ENCODE results near the gene RTEL1.

The RTEL1 gene

GRCh38 chr20:63627129-63627750 is 30.9 kb upstream of the RTEL1 start (continued):
- TF ChIP-seq, protein P1, sequence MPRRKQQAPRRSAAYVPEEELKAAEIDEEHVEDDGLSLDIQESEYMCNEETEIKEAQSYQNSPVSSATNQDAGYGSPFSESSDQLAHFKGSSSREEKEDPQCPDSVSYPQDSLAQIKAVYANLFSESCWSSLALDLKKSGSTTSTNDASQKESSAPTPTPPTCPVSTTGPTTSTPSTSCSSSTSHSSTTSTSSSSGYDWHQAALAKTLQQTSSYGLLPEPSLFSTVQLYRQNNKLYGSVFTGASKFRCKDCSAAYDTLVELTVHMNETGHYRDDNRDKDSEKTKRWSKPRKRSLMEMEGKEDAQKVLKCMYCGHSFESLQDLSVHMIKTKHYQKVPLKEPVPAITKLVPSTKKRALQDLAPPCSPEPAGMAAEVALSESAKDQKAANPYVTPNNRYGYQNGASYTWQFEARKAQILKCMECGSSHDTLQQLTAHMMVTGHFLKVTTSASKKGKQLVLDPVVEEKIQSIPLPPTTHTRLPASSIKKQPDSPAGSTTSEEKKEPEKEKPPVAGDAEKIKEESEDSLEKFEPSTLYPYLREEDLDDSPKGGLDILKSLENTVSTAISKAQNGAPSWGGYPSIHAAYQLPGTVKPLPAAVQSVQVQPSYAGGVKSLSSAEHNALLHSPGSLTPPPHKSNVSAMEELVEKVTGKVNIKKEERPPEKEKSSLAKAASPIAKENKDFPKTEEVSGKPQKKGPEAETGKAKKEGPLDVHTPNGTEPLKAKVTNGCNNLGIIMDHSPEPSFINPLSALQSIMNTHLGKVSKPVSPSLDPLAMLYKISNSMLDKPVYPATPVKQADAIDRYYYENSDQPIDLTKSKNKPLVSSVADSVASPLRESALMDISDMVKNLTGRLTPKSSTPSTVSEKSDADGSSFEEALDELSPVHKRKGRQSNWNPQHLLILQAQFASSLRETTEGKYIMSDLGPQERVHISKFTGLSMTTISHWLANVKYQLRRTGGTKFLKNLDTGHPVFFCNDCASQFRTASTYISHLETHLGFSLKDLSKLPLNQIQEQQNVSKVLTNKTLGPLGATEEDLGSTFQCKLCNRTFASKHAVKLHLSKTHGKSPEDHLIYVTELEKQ (tag by site-specific recombination; IDR thresholded peaks at IDR 0.05; ENCODE audit: borderline replicate concordance) = no peak
- TF ChIP-seq ZNF140 (tag by site-specific recombination; IDR thresholded peaks at IDR 0.05) = no peak
- no peak for TF ChIP-seq ZNF37A (tag by site-specific recombination; IDR thresholded peaks at IDR 0.05)
- 0 out of 2 replicates have a peak, but pooled peaks have one; percentile 9 for TF ChIP-seq ZNF10 (tag by site-specific recombination; IDR thresholded peaks at IDR 0.05)
- TF ChIP-seq, protein P2, sequence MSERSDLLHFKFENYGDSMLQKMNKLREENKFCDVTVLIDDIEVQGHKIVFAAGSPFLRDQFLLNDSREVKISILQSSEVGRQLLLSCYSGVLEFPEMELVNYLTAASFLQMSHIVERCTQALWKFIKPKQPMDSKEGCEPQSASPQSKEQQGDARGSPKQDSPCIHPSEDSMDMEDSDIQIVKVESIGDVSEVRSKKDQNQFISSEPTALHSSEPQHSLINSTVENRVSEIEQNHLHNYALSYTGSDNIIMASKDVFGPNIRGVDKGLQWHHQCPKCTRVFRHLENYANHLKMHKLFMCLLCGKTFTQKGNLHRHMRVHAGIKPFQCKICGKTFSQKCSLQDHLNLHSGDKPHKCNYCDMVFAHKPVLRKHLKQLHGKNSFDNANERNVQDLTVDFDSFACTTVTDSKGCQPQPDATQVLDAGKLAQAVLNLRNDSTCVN (tag by site-specific recombination; optimal IDR thresholded peaks at IDR 0.05) = peak; percentile 96
- TF ChIP-seq ZNF514 (tag by site-specific recombination; IDR thresholded peaks at IDR 0.05) = no peak
- no peak for TF ChIP-seq ZNF704 (tag by site-specific recombination; IDR thresholded peaks at IDR 0.05)
- TF ChIP-seq YY2 (tag by site-specific recombination; IDR thresholded peaks at IDR 0.05) = no peak
- TF ChIP-seq SETDB1 (IDR thresholded peaks at IDR 0.05; ENCODE audit: insufficient read length, low read length) = no peak
- TF ChIP-seq, protein P3, sequence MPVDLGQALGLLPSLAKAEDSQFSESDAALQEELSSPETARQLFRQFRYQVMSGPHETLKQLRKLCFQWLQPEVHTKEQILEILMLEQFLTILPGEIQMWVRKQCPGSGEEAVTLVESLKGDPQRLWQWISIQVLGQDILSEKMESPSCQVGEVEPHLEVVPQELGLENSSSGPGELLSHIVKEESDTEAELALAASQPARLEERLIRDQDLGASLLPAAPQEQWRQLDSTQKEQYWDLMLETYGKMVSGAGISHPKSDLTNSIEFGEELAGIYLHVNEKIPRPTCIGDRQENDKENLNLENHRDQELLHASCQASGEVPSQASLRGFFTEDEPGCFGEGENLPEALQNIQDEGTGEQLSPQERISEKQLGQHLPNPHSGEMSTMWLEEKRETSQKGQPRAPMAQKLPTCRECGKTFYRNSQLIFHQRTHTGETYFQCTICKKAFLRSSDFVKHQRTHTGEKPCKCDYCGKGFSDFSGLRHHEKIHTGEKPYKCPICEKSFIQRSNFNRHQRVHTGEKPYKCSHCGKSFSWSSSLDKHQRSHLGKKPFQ (tag by site-specific recombination; IDR thresholded peaks at IDR 0.05) = peak; percentile 66
- TF ChIP-seq, protein P4, sequence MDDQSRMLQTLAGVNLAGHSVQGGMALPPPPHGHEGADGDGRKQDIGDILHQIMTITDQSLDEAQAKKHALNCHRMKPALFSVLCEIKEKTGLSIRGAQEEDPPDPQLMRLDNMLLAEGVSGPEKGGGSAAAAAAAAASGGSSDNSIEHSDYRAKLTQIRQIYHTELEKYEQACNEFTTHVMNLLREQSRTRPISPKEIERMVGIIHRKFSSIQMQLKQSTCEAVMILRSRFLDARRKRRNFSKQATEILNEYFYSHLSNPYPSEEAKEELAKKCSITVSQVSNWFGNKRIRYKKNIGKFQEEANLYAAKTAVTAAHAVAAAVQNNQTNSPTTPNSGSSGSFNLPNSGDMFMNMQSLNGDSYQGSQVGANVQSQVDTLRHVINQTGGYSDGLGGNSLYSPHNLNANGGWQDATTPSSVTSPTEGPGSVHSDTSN (CRISPR knock-in tag; IDR thresholded peaks at IDR 0.05) = no peak
- TF ChIP-seq ZEB2 (tag by site-specific recombination; IDR thresholded peaks at IDR 0.05) = peak; percentile 61; the same call in 1 of the 2 replicates
- peak; percentile 71; the same call in 1 of the 2 replicates for TF ChIP-seq ZNF76 (tag by site-specific recombination; IDR thresholded peaks at IDR 0.05; ENCODE audit: borderline replicate concordance, low read depth)
- TF ChIP-seq ZBTB17 (tag by site-specific recombination; IDR thresholded peaks at IDR 0.05) = no peak
- no peak for TF ChIP-seq ZNF664 (tag by site-specific recombination; IDR thresholded peaks at IDR 0.05)
- 0 out of 2 replicates have a peak, but pooled peaks have one; percentile 25 for TF ChIP-seq ZFP69B (tag by site-specific recombination; IDR thresholded peaks at IDR 0.05)
- no peak for TF ChIP-seq REPIN1 (tag by site-specific recombination; IDR thresholded peaks at IDR 0.05; ENCODE audit: low read depth)
- TF ChIP-seq GLI2 (tag by site-specific recombination; IDR thresholded peaks at IDR 0.05; ENCODE audit: borderline replicate concordance, low read depth) = no peak
- TF ChIP-seq ZNF610 (tag by site-specific recombination; IDR thresholded peaks at IDR 0.05; ENCODE audit: borderline replicate concordance) = peak; percentile 70; the same call in 1 of the 2 replicates
- no peak for TF ChIP-seq ZNF391 (tag by site-specific recombination; IDR thresholded peaks at IDR 0.05; ENCODE audit: borderline replicate concordance, low read depth)
- TF ChIP-seq ZNF423 (tag by site-specific recombination; IDR thresholded peaks at IDR 0.05) = peak; percentile 91
- no peak for TF ChIP-seq ZNF146 (tag by site-specific recombination; IDR thresholded peaks at IDR 0.05)
- no peak for TF ChIP-seq SALL2 (tag by site-specific recombination; IDR thresholded peaks at IDR 0.05; ENCODE audit: borderline replicate concordance)
- TF ChIP-seq ZBTB7A (tag by site-specific recombination; IDR thresholded peaks at IDR 0.05; ENCODE audit: low read depth) = no peak
- no peak for TF ChIP-seq ZNF560 (tag by site-specific recombination; IDR thresholded peaks at IDR 0.05; ENCODE audit: borderline replicate concordance)
- TF ChIP-seq, protein P5, sequence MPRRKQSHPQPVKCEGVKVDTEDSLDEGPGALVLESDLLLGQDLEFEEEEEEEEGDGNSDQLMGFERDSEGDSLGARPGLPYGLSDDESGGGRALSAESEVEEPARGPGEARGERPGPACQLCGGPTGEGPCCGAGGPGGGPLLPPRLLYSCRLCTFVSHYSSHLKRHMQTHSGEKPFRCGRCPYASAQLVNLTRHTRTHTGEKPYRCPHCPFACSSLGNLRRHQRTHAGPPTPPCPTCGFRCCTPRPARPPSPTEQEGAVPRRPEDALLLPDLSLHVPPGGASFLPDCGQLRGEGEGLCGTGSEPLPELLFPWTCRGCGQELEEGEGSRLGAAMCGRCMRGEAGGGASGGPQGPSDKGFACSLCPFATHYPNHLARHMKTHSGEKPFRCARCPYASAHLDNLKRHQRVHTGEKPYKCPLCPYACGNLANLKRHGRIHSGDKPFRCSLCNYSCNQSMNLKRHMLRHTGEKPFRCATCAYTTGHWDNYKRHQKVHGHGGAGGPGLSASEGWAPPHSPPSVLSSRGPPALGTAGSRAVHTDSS (tag by site-specific recombination; IDR thresholded peaks at IDR 0.05) = no peak
- no peak for TF ChIP-seq ZNF571 (tag by site-specific recombination; IDR thresholded peaks at IDR 0.05)
- TF ChIP-seq ZNF561 (tag by site-specific recombination; IDR thresholded peaks at IDR 0.05; ENCODE audit: borderline replicate concordance) = 0 out of 2 replicates have a peak, but pooled peaks have one; percentile 73
- no peak for TF ChIP-seq ZNF24 (tag by site-specific recombination; IDR thresholded peaks at IDR 0.05)
- peak; percentile 58 for TF ChIP-seq ZNF2 (tag by site-specific recombination; IDR thresholded peaks at IDR 0.05)
- TF ChIP-seq ZNF776 (tag by site-specific recombination; IDR thresholded peaks at IDR 0.05; ENCODE audit: borderline replicate concordance) = no peak

Measured in HEK293 (cell line).